K562 (cell line): ENCODE measurements around the gene GABBR1. TPM values are rescaled to one million over a fixed set of nuclear protein-coding genes. Genes with fewer than 3 reads are reported as not detected.

ENCODE experiments used
- ATAC-seq: fragments of 200-7000 bp; cut with Tn5 transposase; 3 replicates; pipeline ENCODE4 v1.9.1; 2020; ENCODE audit warnings: moderate library complexity
- Bru-seq: library from RNA; stranded (reverse); fragments of 400-500 nt; gene quantifications from one replicate; lab custom pipeline; 2021; lab: Mats Ljungman, UMichigan
- BruChase-seq, 2 experiments: library from RNA; stranded (reverse); fragments of 400-500 nt; gene quantifications; one replicate each; lab custom pipeline; 2021; lab: Mats Ljungman, UMichigan
- BruUV-seq: library from RNA; stranded (reverse); fragments of 400-500 nt; replicated peaks from 2 replicates; lab custom pipeline; 2021; lab: Mats Ljungman, UMichigan
- CTCF ChIA-PET: fragments of 300-600 bp; formaldehyde crosslinking; extraction: SDS; loops from one replicate; lab custom pipeline; 2021; ENCODE audit warnings: low intra/inter-chr PET ratio; lab: Yijun Ruan, JAX
- POLR2A ChIA-PET: fragments of 300-600, 350-650 bp; sonication (Branson Sonifier 250); formaldehyde crosslinking; extraction: SDS; loops from one replicate; lab custom pipeline; 2021; ENCODE audit warnings: antibody characterized with exemption, inconsistent platforms; lab: Yijun Ruan, JAX
- DNase-seq, 4 experiments: peaks; one replicate each; pipeline versions ENCODE4 v3.0.0 to v3.0.0-alpha.2; 2011 to 2018; ENCODE audit warnings: low spot score in 3 of 4, mixed read lengths in 3 of 4; ENCODE audit errors: extremely low read depth in 1 of 4
- FAIRE-seq: peaks from 2 replicates; lab custom pipeline; 2011; peaks lifted over from hg19 to GRCh38; lab: Jason Lieb, UNC
- H2AFZ ChIP-seq: 2 replicates; pipeline ENCODE4 v1.6.0; 2011; ENCODE audit warnings: low read depth, low read length, control low read depth, inconsistent platforms
- H3K27ac ChIP-seq: fragments of 200-600 bp; 3 replicates; pipeline ENCODE4 v1.8.0; 2011; ENCODE audit warnings: low read depth, mild to moderate bottlenecking, control low read depth, inconsistent platforms, low read length, moderate library complexity, mixed read lengths; ENCODE audit errors: extremely low read depth
- H3K27me3 ChIP-seq, 2 experiments: fragments of 300-600 bp in 1 of 2; 2 replicates in 1 of 2; 3 replicates in 1 of 2; pipeline versions ENCODE4 v1.6.0 to v1.8.0; 2011; ENCODE audit warnings: inconsistent platforms in 2 of 2, low read length in 2 of 2, mild to moderate bottlenecking in 1 of 2, mixed read lengths in 1 of 2, moderate library complexity in 1 of 2; ENCODE audit not compliant: control insufficient read depth in 2 of 2, insufficient read depth in 2 of 2
- H3K36me3 ChIP-seq: fragments of 300-600 bp; 3 replicates; pipeline ENCODE4 v1.8.0; 2011; ENCODE audit warnings: mild to moderate bottlenecking, low read length, inconsistent platforms; ENCODE audit not compliant: control insufficient read depth, insufficient read depth
- H3K4me1 ChIP-seq, 2 experiments: fragments of 200-600 bp in 1 of 2; replicated peaks in 1 of 2; 2 replicates in 1 of 2; 3 replicates in 1 of 2; pipeline versions ENCODE4 v1.5.1 to v1.8.0; 2011; ENCODE audit warnings: inconsistent platforms in 2 of 2, low read length in 2 of 2, mild to moderate bottlenecking in 1 of 2, mixed read lengths in 1 of 2, moderate library complexity in 1 of 2; ENCODE audit not compliant: control insufficient read depth in 2 of 2, insufficient read depth in 2 of 2
- H3K4me2 ChIP-seq: 2 replicates; pipeline ENCODE4 v1.6.1; 2011; ENCODE audit warnings: low read length, control low read depth, inconsistent platforms, mixed read lengths; ENCODE audit not compliant: insufficient read depth
- H3K4me3 ChIP-seq: fragments of 200-600 bp; sonication (generic), shearing (Covaris generic); 2 replicates; pipeline ENCODE4 v1.5.1; 2016; ENCODE audit warnings: control low read depth, inconsistent platforms
- H3K79me2 ChIP-seq: fragments of 200-600 bp; 3 replicates; pipeline ENCODE4 v1.8.0; 2011; ENCODE audit warnings: low read length, inconsistent platforms; ENCODE audit not compliant: control insufficient read depth, insufficient read depth
- H3K9ac ChIP-seq, 2 experiments: 2 replicates each; pipeline versions ENCODE4 v1.6.0 to v1.6.1; 2011; ENCODE audit warnings: low read depth in 2 of 2, low read length in 2 of 2, control low read depth in 1 of 2, inconsistent platforms in 1 of 2, mild to moderate bottlenecking in 1 of 2, mixed read lengths in 1 of 2; ENCODE audit not compliant: insufficient read depth in 1 of 2
- H3K9me1 ChIP-seq: one replicate; pipeline ENCODE4 v1.6.0; 2011; ENCODE audit warnings: inconsistent platforms, mild to moderate bottlenecking, low read length, moderate library complexity; ENCODE audit not compliant: control insufficient read depth, insufficient read depth
- H3K9me3 ChIP-seq: replicated peaks from 2 replicates; pipeline ENCODE4 v1.5.1; 2011; ENCODE audit warnings: low read depth, low read length, inconsistent platforms; ENCODE audit not compliant: control insufficient read depth, insufficient read depth
- H4K20me1 ChIP-seq: replicated peaks from 2 replicates; pipeline ENCODE4 v1.6.1; 2011; ENCODE audit warnings: low read length, inconsistent platforms, mixed read lengths; ENCODE audit not compliant: control insufficient read depth, insufficient read depth
- ARHGAP35 ChIP-seq: fragments of 450-650 bp; IDR thresholded peaks from 2 replicates; pipeline ENCODE4 v1.6.1; 2018; ENCODE audit not compliant: partially characterized antibody
- CHCHD3 ChIP-seq: fragments of 250-450 bp; sonication (Bioruptor Pico); IDR thresholded peaks from 2 replicates; pipeline ENCODE4 v2.1.2; 2022; ENCODE audit warnings: mild to moderate bottlenecking
- CXXC5 ChIP-seq: fragments of 250-450 bp; sonication (Bioruptor Pico); IDR thresholded peaks from 2 replicates; pipeline ENCODE4 v1.8.0; 2022; ENCODE audit warnings: inconsistent platforms, mild to moderate bottlenecking, moderate library complexity
- GABPA ChIP-seq: fragments of 200-800 bp; sonication (Bioruptor generic); conservative IDR thresholded peaks from 2 replicates; pipeline ENCODE4 v1.6.1; 2016; ENCODE audit warnings: low read depth, missing genetic modification characterization, missing compliant biosample characterization
- NCOA1 ChIP-seq: fragments of 450-650 bp; IDR thresholded peaks from 2 replicates; pipeline ENCODE4 v1.6.1; 2016; ENCODE audit warnings: low read depth
- NFATC3 ChIP-seq: fragments of 450-650 bp; IDR thresholded peaks from 2 replicates; pipeline ENCODE4 v1.6.1; 2017; ENCODE audit warnings: mild to moderate bottlenecking
- RB1 ChIP-seq: fragments of 450-650 bp; IDR thresholded peaks from 2 replicates; pipeline ENCODE4 v1.6.1; 2017; ENCODE audit warnings: low read depth, mild to moderate bottlenecking
- YY1 ChIP-seq, 3 experiments: IDR thresholded peaks; 2 replicates each; pipeline ENCODE4 v1.6.1; 2011; ENCODE audit warnings: low read length in 2 of 3, mild to moderate bottlenecking in 2 of 3, moderate library complexity in 2 of 3, borderline replicate concordance in 1 of 3, control low read depth in 1 of 3, low read depth in 1 of 3; ENCODE audit not compliant: insufficient read depth in 3 of 3, insufficient replicate concordance in 2 of 3, control insufficient read depth in 1 of 3, insufficient read length in 1 of 3; ENCODE audit errors: extremely low read depth in 1 of 3
- WGBS: fragments of 100-300 bp; shearing (Covaris generic); methylation state at CpG from one replicate; pipeline ENCODE4 v1.1.6; 2016; ENCODE audit warnings: low coverage, mixed read lengths; ENCODE audit not compliant: insufficient coverage; ENCODE audit errors: missing lambda C conversion rate; 5-methylcytosine and 5-hydroxymethylcytosine counted together
- in situ Hi-C: fragments of 300-500 bp; cut with MboI; formaldehyde crosslinking; loops from 4 replicates; pipeline ENCODE4 v1.15.0; 2018; ENCODE audit warnings: inconsistent platforms, mixed read lengths
- intact Hi-C: fragments of 100-400 bp; cut with micrococcal nuclease; formaldehyde crosslinking; loops from 2 replicates; pipeline ENCODE4 v1.14.2; 2022
- long read RNA-seq, 3 experiments: library from polyadenylated mRNA in 2 of 3; library from RNA in 1 of 3; unstranded in 2 of 3; stranded (forward) in 1 of 3; transcript quantifications; one replicate each; pipeline ENCODE4 v2.0.0, GENCODE V29; 2019 to 2022
- polyA minus RNA-seq, 3 experiments: library from RNA; depleted of rRNA, polyadenylated mRNA; stranded (reverse); fragments of >200 nt; gene quantifications; 2 replicates each; pipeline ENCODE4 v1.2.3, GENCODE V29; 2011
- polyA plus RNA-seq, 8 experiments: library from polyadenylated mRNA; depleted of rRNA in 4 of 8; stranded (reverse) in 5 of 8; unstranded in 3 of 8; fragments of >200 nt; fragmentation: Nextera tagmentation in 2 of 8; fragmentation: Illumina TruSeq in 1 of 8; extraction: Ambion mirVana in 2 of 8; extraction: Trizol in 1 of 8; gene quantifications; 2 replicates each; pipeline versions ENCODE4 v1.2.1 to v1.2.3, GENCODE V29; 2011 to 2014; ENCODE audit warnings: inconsistent platforms in 1 of 8, missing spikeins in 1 of 8
- total RNA-seq, 7 experiments: library from RNA; depleted of rRNA in 6 of 7; stranded (reverse); fragments of >200 nt in 6 of 7; fragmentation: Illumina TruSeq in 2 of 7; extraction: Trizol in 2 of 7; gene quantifications; 2 replicates each; pipeline versions ENCODE4 v1.2.1 to v1.2.3, GENCODE V29; 2011 to 2021; ENCODE audit warnings: low replicate concordance in 1 of 7

The GABBR1 gene
- 315 and 347 TPM in 2 replicates for total RNA-seq (2011; cell fraction: chromatin; rRNA removed; ENCODE audit: low replicate concordance)
- total RNA-seq (2011; cell fraction: nucleolus; rRNA removed) = 122 and 127 TPM in 2 replicates
- 213 and 355 TPM in 2 replicates for total RNA-seq (2011; cell fraction: nucleoplasm; rRNA removed)
- 8.4 and 13.8 TPM in 2 replicates for total RNA-seq (2014; rRNA removed)
- total RNA-seq (2014; rRNA removed; fragmentation: Illumina TruSeq; extraction: Trizol) = 13.8 and 18.0 TPM in 2 replicates
- total RNA-seq (2015; rRNA removed; fragmentation: Illumina TruSeq; extraction: Trizol) = 20.8 and 24.1 TPM in 2 replicates
- 32.0 and 43.6 TPM in 2 replicates for total RNA-seq (2021)
- polyA plus RNA-seq (2011; rRNA removed) = 32.0 and 38.1 TPM in 2 replicates
- 26.4 and 34.1 TPM in 2 replicates for polyA plus RNA-seq (2011; cell fraction: cytosol; rRNA removed)
- 333 and 428 TPM in 2 replicates for polyA plus RNA-seq (2011; cell fraction: nucleus; rRNA removed)
- 38.3 and 56.3 TPM in 2 replicates for polyA plus RNA-seq (2012)
- 30.7 and 39.5 TPM in 2 replicates for polyA plus RNA-seq (2014; fragmentation: Illumina TruSeq; extraction: Trizol)
- 1 to 10 TPM; 2.2 to 2.4 TPM for polyA plus RNA-seq (2014; fragmentation: Nextera tagmentation; extraction: Ambion mirVana)
- 42.1 and 48.3 TPM in 2 replicates for polyA plus RNA-seq (2014; rRNA removed)
- polyA minus RNA-seq (2011; rRNA and poly(A)+ RNA removed) = 28.2 and 30.1 TPM in 2 replicates
- 8.6 and 13.7 TPM in 2 replicates for polyA minus RNA-seq (2011; cell fraction: cytosol; rRNA and poly(A)+ RNA removed)
- 61.4 and 72.4 TPM in 2 replicates for polyA minus RNA-seq (2011; cell fraction: nucleus; rRNA and poly(A)+ RNA removed)
- percentile 71 among the genes with signal in this experiment for Bru-seq, nascent RNA
- BruChase-seq, experiment 1, labeled RNA remaining after a 2-hour chase = percentile 64 among the genes with signal in this experiment
- BruChase-seq, experiment 2, labeled RNA remaining after a 6-hour chase = percentile 65 among the genes with signal in this experiment
- long read RNA-seq, experiment 1, partial matches to known transcripts = 11 of 28 reads
- long read RNA-seq, experiment 1, other reads (novel, unspliced or antisense) = 17 of 28 reads
- long read RNA-seq, experiment 2, partial matches to known transcripts = 1 of 10 reads
- long read RNA-seq, experiment 2, other reads (novel, unspliced or antisense) = 9 of 10 reads
- long read RNA-seq, experiment 3, partial matches to known transcripts = 0 of 1 reads
- long read RNA-seq, experiment 3, other reads (novel, unspliced or antisense) = 1 of 1 reads

- intact Hi-C loops = loop anchor here (2.0 to 5.0 kb wide), 2 partner anchors 18 to 691 kb away; no protein-coding TSS in a partner anchor
- Histone ChIP-seq H3K79me2 (peaks cover 42% of the 10 kb centered on the region), H4K20me1 (no peaks in the 10 kb centered on the region), H3K27me3 (no peaks in the 10 kb centered on the region), H3K9me3 (no peaks in the 10 kb centered on the region), H3K36me3 (0 out of 3 replicates have a peak, but pooled peaks cover 7% of the 10 kb centered on the region), H3K4me3 (peak within 1 kb of the TSS; percentile 84), H3K27ac (peak within 1 kb of the TSS; percentile 77), H3K4me2 (peak within 1 kb of the TSS; percentile 95), H3K9me1 (no peaks in the 10 kb centered on the region), H3K4me1 (peaks cover 32 to 44% of the 10 kb centered on the region in 2 experiments; a peak in 4 of 5 replicates), H3K9ac (peak within 1 kb of the TSS; percentile 60 to 90), H2AFZ (peak within 1 kb of the TSS; percentile 94)
- ATAC-seq = peak; percentile 87
- no TSS peak for BruUV-seq
- in situ Hi-C loops = no loop called here
- DNase-seq = peak; percentile 94 to 99 (median 98)
- 0% methylated on average over 21 of the region's 57 CpGs for whole genome bisulfite sequencing
- peak; percentile 66 for FAIRE-seq
- CTCF ChIA-PET = no interaction called here
- POLR2A ChIA-PET = interaction anchor here (0.6 to 1.9 kb wide), 14 partner anchors 8 to 1476 kb away, joined by 3 to 11 read pairs (median 4); no protein-coding TSS in a partner anchor
- no peak for TF ChIP-seq ARHGAP35
- no peak for TF ChIP-seq NFATC3
- TF ChIP-seq YY1 (IDR thresholded peaks at IDR 0.05; ENCODE audit: borderline replicate concordance in 1 of 3, control insufficient read depth in 1 of 3, extremely low read depth in 1 of 3, insufficient read depth in 3 of 3, insufficient read length in 1 of 3, insufficient replicate concordance in 2 of 3, low read depth in 1 of 3, low read length in 2 of 3) = peak in 1 of 3 experiments; percentile 12
- TF ChIP-seq GABPA (tag) = peak; percentile 53
- peak; percentile 56 for TF ChIP-seq CXXC5 (CRISPR knock-in tag)
- TF ChIP-seq NCOA1 = 0 out of 2 replicates have a peak, but pooled peaks have one; percentile 7
- TF ChIP-seq RB1 = 0 out of 2 replicates have a peak, but pooled peaks have one; percentile 40
- TF ChIP-seq CHCHD3 (CRISPR knock-in tag) = no peak
Observed at GRCh38 chr6:29632789-29633533, at the start of gene GABBR1. GABBR1 (minus strand) TSS chr6:29633183; CDS start chr6:29632385, 798 bp downstream.
